Breast epithelium (tissue), 3 donors: ENCODE results near the gene AMPH.

Source experiments
- POLR2AphosphoS5 ChIP-seq, 3 donors: sonication (generic); formaldehyde crosslinking; IDR thresholded peaks; one replicate each; pipeline ENCODE4 v1.6.1; 2017; ENCODE audit warnings: antibody characterized with exemption in 3 of 3
- TF ChIP-seq, protein P1 (sequence below), 3 donors: fragments of 450-650 bp; IDR thresholded peaks; one replicate each; pipeline ENCODE4 v1.5.1; 2016 to 2017; ENCODE audit warnings: antibody characterized with exemption in 3 of 3, mild to moderate bottlenecking in 3 of 3, moderate library complexity in 3 of 3

DNA sequence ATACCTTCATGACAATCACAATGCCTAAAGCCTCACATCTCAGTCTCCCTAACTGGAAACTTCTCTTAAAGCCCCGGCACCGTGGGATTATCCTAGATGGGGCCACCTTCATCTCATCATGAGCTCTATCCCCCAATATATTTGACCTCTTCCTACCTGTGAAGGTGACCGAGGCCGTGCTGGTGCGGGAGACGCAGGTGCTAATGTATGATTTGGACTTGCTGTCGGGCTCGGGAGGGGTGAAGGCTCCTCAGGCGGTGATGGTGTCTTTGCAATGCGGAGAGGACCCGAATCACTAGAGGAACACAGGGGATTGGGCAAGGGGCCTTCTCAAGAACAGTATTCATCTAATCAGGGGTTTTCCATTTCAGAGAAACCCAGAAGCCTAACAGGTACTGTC, 168.4 kb downstream of the AMPH start:
- TF ChIP-seq, protein P1, sequence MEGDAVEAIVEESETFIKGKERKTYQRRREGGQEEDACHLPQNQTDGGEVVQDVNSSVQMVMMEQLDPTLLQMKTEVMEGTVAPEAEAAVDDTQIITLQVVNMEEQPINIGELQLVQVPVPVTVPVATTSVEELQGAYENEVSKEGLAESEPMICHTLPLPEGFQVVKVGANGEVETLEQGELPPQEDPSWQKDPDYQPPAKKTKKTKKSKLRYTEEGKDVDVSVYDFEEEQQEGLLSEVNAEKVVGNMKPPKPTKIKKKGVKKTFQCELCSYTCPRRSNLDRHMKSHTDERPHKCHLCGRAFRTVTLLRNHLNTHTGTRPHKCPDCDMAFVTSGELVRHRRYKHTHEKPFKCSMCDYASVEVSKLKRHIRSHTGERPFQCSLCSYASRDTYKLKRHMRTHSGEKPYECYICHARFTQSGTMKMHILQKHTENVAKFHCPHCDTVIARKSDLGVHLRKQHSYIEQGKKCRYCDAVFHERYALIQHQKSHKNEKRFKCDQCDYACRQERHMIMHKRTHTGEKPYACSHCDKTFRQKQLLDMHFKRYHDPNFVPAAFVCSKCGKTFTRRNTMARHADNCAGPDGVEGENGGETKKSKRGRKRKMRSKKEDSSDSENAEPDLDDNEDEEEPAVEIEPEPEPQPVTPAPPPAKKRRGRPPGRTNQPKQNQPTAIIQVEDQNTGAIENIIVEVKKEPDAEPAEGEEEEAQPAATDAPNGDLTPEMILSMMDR (IDR thresholded peaks at IDR 0.05), result no peak
- TF ChIP-seq POLR2AphosphoS5 (IDR thresholded peaks at IDR 0.05), result no peak
